Esophagus (tissue), 2 donors: ENCODE results near the gene HLTF. TPM values are rescaled to one million over a fixed set of nuclear protein-coding genes. Genes with fewer than 3 reads are reported as not detected.
"Not testable (repeated sequence)": the region's sequence is repeated elsewhere in the genome, so short reads cannot be mapped to it uniquely, and the experiment has no call there.

ENCODE experiments used
- H3K27ac ChIP-seq, 2 donors: one replicate each; pipeline ENCODE4 v1.5.1; 2013; ENCODE audit warnings: low read depth in 2 of 2, mild to moderate bottlenecking in 2 of 2, inconsistent platforms in 1 of 2, low read length in 1 of 2, moderate library complexity in 1 of 2
- H3K27me3 ChIP-seq, 2 donors: one replicate each; pipeline ENCODE4 v1.6.1; 2013; ENCODE audit warnings: low read length in 2 of 2, control low read depth in 1 of 2, mild to moderate bottlenecking in 1 of 2; ENCODE audit not compliant: insufficient read depth in 2 of 2, control insufficient read depth in 1 of 2
- H3K36me3 ChIP-seq, 2 donors: one replicate each; pipeline ENCODE4 v1.6.1; 2013; ENCODE audit warnings: low read length in 1 of 2; ENCODE audit not compliant: control insufficient read depth in 2 of 2, insufficient read depth in 2 of 2
- H3K4me1 ChIP-seq, 2 donors: one replicate each; pipeline ENCODE4 v1.6.1; 2013; ENCODE audit warnings: low read length in 1 of 2; ENCODE audit not compliant: control insufficient read depth in 2 of 2, insufficient read depth in 2 of 2
- H3K4me3 ChIP-seq, 2 donors: one replicate each; pipeline ENCODE4 v1.5.1; 2013; ENCODE audit warnings: low read length in 2 of 2, mild to moderate bottlenecking in 2 of 2, low read depth in 1 of 2, moderate library complexity in 1 of 2
- H3K9me3 ChIP-seq, 2 donors: one replicate each; pipeline ENCODE4 v1.6.1; 2013; ENCODE audit warnings: mild to moderate bottlenecking in 2 of 2, low read depth in 1 of 2, low read length in 1 of 2, moderate library complexity in 1 of 2; ENCODE audit not compliant: control insufficient read depth in 2 of 2, insufficient read depth in 1 of 2
- WGBS, 2 donors: extraction: QIAGEN DNeasy Blood & Tissue Kit; methylation state at CpG; one replicate each; pipeline ENCODE4 v1.1.7; 2013; 5-methylcytosine and 5-hydroxymethylcytosine counted together
- polyA plus RNA-seq, 2 donors: library from polyadenylated mRNA; stranded (reverse); fragments of 200-250 nt; gene quantifications; one replicate each; pipeline ENCODE4 v1.2.3, GENCODE V29; 2013
- donor health status: healthy with polysubstance abuse.
- donor health status: Bipolar disorder and iron deficiency.

The HLTF gene
- polyA plus RNA-seq, 2 donors = 1.7 to 3.5 TPM

- H3K9me3 ChIP-seq, H3K4me3 ChIP-seq, H3K36me3 ChIP-seq, H3K27ac ChIP-seq, H3K27me3 ChIP-seq, H3K4me1 ChIP-seq: not testable (repeated sequence)
- 96 to 97% methylated on average over 22 to 29 of the region's 29 CpGs for WGBS, 2 donors
Observed at GRCh38 chr3:148987551-148987950, 98.8 kb downstream of the HLTF start.

DNA sequence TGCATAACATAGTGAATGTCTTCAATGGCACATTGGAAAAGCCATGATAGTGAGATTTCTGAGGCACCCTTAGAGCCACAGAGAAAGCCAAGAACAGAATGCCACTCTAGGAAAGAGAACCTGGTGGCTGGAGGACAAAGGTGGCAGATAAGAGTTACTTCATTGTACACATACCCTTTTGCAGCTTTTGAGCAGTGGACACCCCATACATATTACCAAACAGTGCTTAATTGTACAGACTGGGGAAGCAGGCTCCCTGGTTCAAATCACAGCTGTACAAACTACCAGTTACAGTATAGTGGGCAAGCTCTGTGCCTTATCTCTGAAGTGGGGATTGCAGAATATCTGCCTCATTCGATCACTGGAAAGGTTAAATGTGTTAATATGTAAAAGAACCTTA, 105.1 kb downstream of the HLTF start:
- Histone ChIP-seq H3K9me3 (no peaks in the 10 kb centered on the region), H3K4me1 (no peaks in the 10 kb centered on the region), H3K27ac (no peak overlapping the region), H3K27me3 (no peaks in the 10 kb centered on the region), H3K4me3 (no peak overlapping the region), H3K36me3 (no peaks in the 10 kb centered on the region)
- WGBS, 2 donors = 78 to 91% methylated on average over 1 of the region's 1 CpG

Other genes starting within 250 kb of the HLTF start
- 1 to 10 TPM in 1 of 2 donors, under 1 TPM in 1; 0.28 to 2.3 TPM for gene CPA3, start 221.2 kb downstream of the HLTF start, polyA plus RNA-seq
- gene GYG1, start 95.0 kb downstream of the HLTF start, polyA plus RNA-seq = 10 to 100 TPM; 10.9 to 37.8 TPM
- 1 to 10 TPM; 4.0 to 4.2 TPM for gene HPS3, start 43.1 kb upstream of the HLTF start, polyA plus RNA-seq
- 1 to 10 TPM in 1 of 2 donors, under 1 TPM in 1; 0.57 to 2.2 TPM for gene CP, start 135.3 kb upstream of the HLTF start, polyA plus RNA-seq
- gene TM4SF18, start 247.1 kb upstream of the HLTF start, polyA plus RNA-seq = 1 to 10 TPM in 1 of 2 donors, under 1 TPM in 1; 0.53 to 1.2 TPM